Activated T-cell treated with anti-CD3 and anti-CD28 coated beads, Interleukin-2, amount 50 U/mL, for 4 hours (primary cell): ENCODE data around the gene L3MBTL3. TPM values are rescaled to one million over a fixed set of nuclear protein-coding genes. Genes with fewer than 3 reads are reported as not detected.
"Not testable (repeated sequence)": the region's sequence is repeated elsewhere in the genome, so short reads cannot be mapped to it uniquely, and the experiment has no call there.

ENCODE experiments used
- ATAC-seq, 2 donors: fragments of 200-7000 bp; cut with Tn5 transposase; one replicate each; pipeline ENCODE4 v1.10.0; 2021
- DNase-seq: peaks from one replicate; pipeline ENCODE4 v3.0.0-alpha.2; 2020
- H3K27me3 Mint-ChIP-seq: one replicate; pipeline ENCODE4 v1.8.0; 2021; ENCODE audit warnings: low read depth, mixed read lengths
- H3K36me3 Mint-ChIP-seq: one replicate; pipeline ENCODE4 v1.8.0; 2022; ENCODE audit warnings: mixed read lengths; ENCODE audit not compliant: insufficient read depth
- H3K4me1 Mint-ChIP-seq: one replicate; pipeline ENCODE4 v1.8.0; 2021; ENCODE audit warnings: low read depth, mixed read lengths
- H3K4me3 Mint-ChIP-seq: one replicate; pipeline ENCODE4 v1.8.0; 2021; ENCODE audit warnings: mild to moderate bottlenecking, moderate library complexity, mixed read lengths
- H3K9me3 Mint-ChIP-seq: one replicate; pipeline ENCODE4 v1.8.0; 2021; ENCODE audit warnings: mixed read lengths
- total RNA-seq, 3 donors: library from RNA; stranded (reverse); gene quantifications; one replicate each; pipeline ENCODE4 v1.2.1, GENCODE V29; 2021

Gene L3MBTL3
- total RNA-seq, 3 donors from 2014 or later, result 10.0 to 13.5 (median 11.8) TPM

GRCh38 chr6:130076512-130076911 lies 58.1 kb downstream of the L3MBTL3 start:
- ATAC-seq (no peak), DNase-seq (no peak)
- Mint-ChIP-seq H3K9me3 (no peaks in the 10 kb centered on the region), H3K4me3 (no peak overlapping the region), H3K27me3 (no peaks in the 10 kb centered on the region), H3K4me1 (peaks cover 19% of the 10 kb centered on the region), H3K36me3 (peaks cover 33% of the 10 kb centered on the region)

- peaks cover 4% of the 10 kb centered on the region for H3K9me3 Mint-ChIP-seq
- H3K27me3 Mint-ChIP-seq, result no peaks in the 10 kb centered on the region
- peaks cover 15% of the 10 kb centered on the region for H3K4me1 Mint-ChIP-seq
These were observed 72.4 kb downstream of the L3MBTL3 start for GRCh38 chr6:130090796-130091195.

DNA sequence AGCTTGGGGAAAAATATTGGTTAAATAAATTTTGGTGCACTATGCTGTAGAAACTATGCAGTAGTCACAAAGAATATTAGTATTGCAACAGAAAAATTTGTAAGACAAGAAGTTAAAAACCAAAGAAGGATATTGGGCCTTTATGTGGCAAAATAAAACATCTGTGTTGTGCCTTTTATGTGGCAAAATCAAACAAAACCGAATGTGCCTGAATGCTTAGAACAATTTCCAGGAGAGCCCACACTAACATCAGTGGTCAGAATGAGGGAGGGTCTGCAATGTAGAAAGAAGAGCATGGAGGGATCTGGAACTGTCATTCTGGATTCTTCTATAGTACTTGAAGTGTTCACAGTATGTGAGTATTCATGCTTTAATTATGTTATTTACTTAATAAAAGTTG lies 75.2 kb downstream of the L3MBTL3 start:
- Mint-ChIP-seq H3K36me3 (peaks cover 67% of the 10 kb centered on the region), H3K27me3 (no peaks in the 10 kb centered on the region), H3K9me3 (peaks cover 4% of the 10 kb centered on the region), H3K4me1 (peaks cover 15% of the 10 kb centered on the region), H3K4me3 (no peak overlapping the region)
- DNase-seq, result no peak
- ATAC-seq, result no peak

More at GRCh38 chr6:130090796-130091195, 72.4 kb downstream of the L3MBTL3 start:
- Mint-ChIP-seq H3K36me3 (peaks cover 58% of the 10 kb centered on the region), H3K4me3 (no peak overlapping the region)
- no peak for DNase-seq
- no peak for ATAC-seq

DNA sequence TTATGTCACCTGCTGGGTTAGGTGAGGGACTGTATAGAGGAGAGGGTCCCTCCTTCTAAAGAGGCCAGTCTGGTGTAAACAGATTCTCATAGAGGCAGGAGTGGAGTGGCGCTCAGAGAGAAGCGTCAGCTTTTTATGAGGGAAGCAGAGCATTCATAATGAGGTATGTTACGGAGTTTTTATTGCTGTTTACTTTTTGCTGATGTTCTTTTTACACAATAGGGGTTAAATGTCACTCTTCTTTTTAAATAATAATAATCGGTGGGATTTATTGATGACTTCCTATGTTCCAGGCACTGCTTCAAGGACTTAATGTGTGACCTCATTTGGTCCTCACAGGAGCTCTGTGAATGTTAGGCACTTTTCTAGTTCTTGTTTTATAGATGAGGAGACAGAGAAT lies 79.9 kb downstream of the L3MBTL3 start:
- DNase-seq (no peak), ATAC-seq (no peak)
- no peaks in the 10 kb centered on the region for H3K9me3 Mint-ChIP-seq
- H3K4me1 Mint-ChIP-seq, result peaks cover 6% of the 10 kb centered on the region
- peaks cover 58% of the 10 kb centered on the region for H3K36me3 Mint-ChIP-seq
- H3K27me3 Mint-ChIP-seq, result no peaks in the 10 kb centered on the region
- H3K4me3 Mint-ChIP-seq, result no peak overlapping the region

DNA sequence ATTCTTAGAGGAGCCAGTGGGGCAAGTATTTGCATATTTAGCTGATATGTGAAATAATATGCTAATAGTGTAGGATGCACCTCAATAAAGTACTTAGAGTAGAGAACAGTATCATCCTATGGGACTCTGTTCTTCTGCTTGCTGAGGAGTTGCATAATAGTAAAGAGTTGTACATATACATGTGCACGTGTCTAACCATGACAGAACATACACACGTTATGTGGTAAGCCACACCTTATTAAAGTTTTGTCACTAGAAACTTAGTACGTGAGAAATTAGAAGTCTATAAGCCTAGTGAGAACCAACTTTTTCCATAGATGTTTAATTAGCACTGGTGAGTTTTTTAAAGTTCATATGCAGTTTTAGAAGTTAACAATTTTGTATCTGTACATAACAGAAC lies 80.7 kb downstream of the L3MBTL3 start:
- Mint-ChIP-seq H3K36me3 (peaks cover 56% of the 10 kb centered on the region), H3K4me3 (no peak overlapping the region)

GRCh38 chr6:130105996-130106704 lies 87.8 kb downstream of the L3MBTL3 start:
- Mint-ChIP-seq H3K27me3 (no peaks in the 10 kb centered on the region), H3K36me3 (peaks cover 53% of the 10 kb centered on the region), H3K4me3 (no peak overlapping the region), H3K4me1 (peaks cover 22% of the 10 kb centered on the region), H3K9me3 (peaks cover 3% of the 10 kb centered on the region)
- DNase-seq (no peak), ATAC-seq (no peak)

More for the DNA sequence above, 80.7 kb downstream of the L3MBTL3 start:
- peaks cover 3% of the 10 kb centered on the region for H3K4me1 Mint-ChIP-seq
- no peaks in the 10 kb centered on the region for H3K9me3 Mint-ChIP-seq
- H3K27me3 Mint-ChIP-seq, result no peaks in the 10 kb centered on the region
- DNase-seq (no peak), ATAC-seq (no peak)

- no peaks in the 10 kb centered on the region for H3K27me3 Mint-ChIP-seq
- peaks cover 50% of the 10 kb centered on the region for H3K36me3 Mint-ChIP-seq
- H3K9me3 Mint-ChIP-seq, result peaks cover 3% of the 10 kb centered on the region
- H3K4me3 Mint-ChIP-seq, result no peak overlapping the region
- ATAC-seq, result no peak
- no peak for DNase-seq
- H3K4me1 Mint-ChIP-seq, result peaks cover 22% of the 10 kb centered on the region
These were observed 89.3 kb downstream of the L3MBTL3 start for GRCh38 chr6:130107710-130108109.

GRCh38 chr6:130111031-130111430 lies 92.7 kb downstream of the L3MBTL3 start:
- peaks cover 46% of the 10 kb centered on the region for H3K36me3 Mint-ChIP-seq
- H3K27me3 Mint-ChIP-seq, result no peaks in the 10 kb centered on the region
- no peak overlapping the region for H3K4me3 Mint-ChIP-seq
- ATAC-seq, result no peak
- peaks cover 3% of the 10 kb centered on the region for H3K9me3 Mint-ChIP-seq
- peaks cover 34% of the 10 kb centered on the region for H3K4me1 Mint-ChIP-seq
- DNase-seq, result no peak

DNA sequence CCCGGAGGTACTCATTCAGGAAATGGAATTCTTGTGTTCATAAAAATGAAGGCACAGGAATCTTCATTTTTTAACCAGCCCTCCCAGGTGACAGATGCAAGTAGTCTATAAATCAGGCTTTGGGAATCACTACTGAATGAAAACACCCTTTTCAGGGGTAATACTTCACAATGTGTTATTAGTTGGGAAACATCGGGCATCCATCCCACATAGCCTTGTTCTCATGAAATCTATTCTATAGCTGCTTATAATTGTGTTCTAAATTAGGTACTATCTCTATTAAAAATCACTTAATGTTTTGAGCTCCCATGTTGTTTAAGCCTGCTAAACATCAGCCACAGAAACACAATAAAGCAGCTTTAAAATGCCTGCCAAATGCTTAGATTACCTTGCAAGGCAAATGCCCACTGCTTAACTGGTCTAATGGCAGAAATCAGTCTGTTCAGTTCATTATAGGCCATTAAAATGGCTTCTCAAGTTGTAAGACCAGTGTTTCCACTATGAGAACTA lies 94.9 kb downstream of the L3MBTL3 start:
- no peaks in the 10 kb centered on the region for H3K27me3 Mint-ChIP-seq
- no peak for ATAC-seq
- no peak for DNase-seq
- peaks cover 42% of the 10 kb centered on the region for H3K36me3 Mint-ChIP-seq
- peaks cover 31% of the 10 kb centered on the region for H3K4me1 Mint-ChIP-seq
- H3K9me3 Mint-ChIP-seq, result peaks cover 3% of the 10 kb centered on the region
- no peak overlapping the region for H3K4me3 Mint-ChIP-seq

GRCh38 chr6:130115036-130115435 lies 96.7 kb downstream of the L3MBTL3 start:
- no peak for DNase-seq
- Mint-ChIP-seq H3K36me3 (peaks cover 35% of the 10 kb centered on the region), H3K27me3 (no peaks in the 10 kb centered on the region), H3K9me3 (no peaks in the 10 kb centered on the region), H3K4me3 (no peak overlapping the region), H3K4me1 (peaks cover 30% of the 10 kb centered on the region)
- ATAC-seq, result no peak

DNA sequence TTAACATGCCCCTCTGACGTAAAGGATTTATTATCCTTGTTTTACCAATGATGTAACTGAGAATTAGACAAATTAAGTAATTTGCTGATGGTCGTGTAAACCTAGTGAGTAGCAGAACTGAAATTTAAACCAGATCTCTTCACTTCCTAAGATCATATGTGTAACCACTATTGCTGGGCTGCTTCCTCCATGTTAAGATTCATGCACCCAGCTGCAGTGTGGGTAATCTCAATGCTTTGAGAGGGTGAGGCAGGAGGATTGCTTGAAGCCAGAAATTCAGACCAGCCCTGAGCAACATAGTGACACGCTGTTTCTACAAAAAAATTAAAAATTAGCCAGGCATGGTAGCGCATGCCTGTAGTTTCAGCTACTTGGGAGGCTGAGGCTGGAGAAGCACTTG lies 97.9 kb downstream of the L3MBTL3 start:
- Mint-ChIP-seq H3K36me3 (peaks cover 27% of the 10 kb centered on the region), H3K4me1 (peaks cover 34% of the 10 kb centered on the region), H3K27me3 (no peaks in the 10 kb centered on the region), H3K9me3 (no peaks in the 10 kb centered on the region), H3K4me3 (no peak overlapping the region)
- ATAC-seq (no peak), DNase-seq (no peak)

DNA sequence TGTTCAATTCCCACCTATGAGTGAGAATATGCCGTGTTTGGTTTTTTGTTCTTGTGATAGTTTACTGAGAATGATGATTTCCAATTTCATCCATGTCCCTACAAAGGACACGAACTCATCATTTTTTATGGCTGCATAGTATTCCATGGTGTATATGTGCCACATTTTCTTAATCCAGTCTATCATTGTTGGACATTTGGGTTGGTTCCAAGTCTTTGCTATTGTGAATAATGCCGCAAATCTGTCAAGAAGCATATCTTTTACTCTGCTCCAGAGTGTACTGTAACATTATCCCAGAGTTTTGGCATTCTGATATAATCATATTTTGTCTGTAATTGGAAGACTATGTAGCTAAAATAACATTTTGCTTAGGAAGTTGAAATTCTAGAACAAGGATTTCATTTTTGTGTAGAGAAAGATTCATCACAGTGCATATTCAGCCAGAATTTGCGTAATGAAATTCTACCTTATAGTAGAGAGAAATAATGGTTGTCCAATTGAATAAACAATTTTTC lies 98.9 kb downstream of the L3MBTL3 start:
- not testable (repeated sequence) for H3K4me3 Mint-ChIP-seq, H3K27me3 Mint-ChIP-seq, H3K9me3 Mint-ChIP-seq, DNase-seq, ATAC-seq
- peaks cover 35% of the 10 kb centered on the region for H3K4me1 Mint-ChIP-seq
- H3K36me3 Mint-ChIP-seq, result peaks cover 22% of the 10 kb centered on the region

- peaks cover 35% of the 10 kb centered on the region for H3K4me1 Mint-ChIP-seq
- no peaks in the 10 kb centered on the region for H3K27me3 Mint-ChIP-seq
- ATAC-seq (no peak), DNase-seq (no peak)
- no peaks in the 10 kb centered on the region for H3K9me3 Mint-ChIP-seq
- H3K36me3 Mint-ChIP-seq, result peaks cover 21% of the 10 kb centered on the region
- no peak overlapping the region for H3K4me3 Mint-ChIP-seq
These were observed 99.9 kb downstream of the L3MBTL3 start for GRCh38 chr6:130118236-130118635.

DNA sequence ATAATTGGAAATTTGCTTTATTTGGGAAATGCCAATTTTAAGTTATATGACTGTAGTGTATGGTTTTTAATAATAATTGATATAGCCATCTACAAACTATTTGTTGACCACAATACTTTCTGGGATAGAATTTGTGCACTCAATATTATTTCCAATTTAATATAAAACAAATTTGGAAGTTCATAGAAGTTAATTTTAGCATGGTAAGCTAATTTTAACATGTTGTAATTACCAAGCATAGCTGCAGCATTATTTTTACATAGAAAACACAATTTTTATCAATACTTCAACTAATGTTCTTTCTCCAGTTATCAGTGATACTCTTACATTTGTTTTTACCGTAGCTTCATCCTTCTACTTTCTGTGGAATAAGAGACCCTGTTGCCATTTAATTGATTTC lies 100.8 kb downstream of the L3MBTL3 start:
- Mint-ChIP-seq H3K27me3 (no peaks in the 10 kb centered on the region), H3K36me3 (peaks cover 24% of the 10 kb centered on the region)

DNA sequence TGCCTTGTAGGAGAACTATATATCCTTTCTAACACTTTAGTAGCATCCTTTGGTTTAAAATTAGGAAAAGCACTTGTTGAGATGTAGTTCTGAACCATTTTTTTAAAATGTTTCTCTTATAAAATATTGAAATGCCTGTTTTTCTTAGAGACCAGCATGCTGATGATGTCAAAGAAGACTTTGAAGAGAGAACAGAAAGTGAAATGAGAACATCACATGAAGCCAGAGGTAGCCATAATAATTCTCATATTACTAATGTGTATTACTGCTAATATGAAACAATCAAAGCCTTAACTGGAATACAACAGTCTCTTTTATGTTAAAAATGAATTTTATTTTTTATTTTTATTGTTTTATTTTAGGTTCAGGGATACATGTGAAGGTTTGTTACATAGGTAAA lies 102.3 kb downstream of the L3MBTL3 start:
- ATAC-seq (no peak), DNase-seq (no peak)
- H3K4me1 Mint-ChIP-seq, result peaks cover 29% of the 10 kb centered on the region
- H3K36me3 Mint-ChIP-seq, result peaks cover 27% of the 10 kb centered on the region
- H3K9me3 Mint-ChIP-seq, result no peaks in the 10 kb centered on the region
- no peak overlapping the region for H3K4me3 Mint-ChIP-seq
- no peaks in the 10 kb centered on the region for H3K27me3 Mint-ChIP-seq

More for the DNA sequence above, 100.8 kb downstream of the L3MBTL3 start:
- H3K4me1 Mint-ChIP-seq, result peaks cover 35% of the 10 kb centered on the region
- H3K4me3 Mint-ChIP-seq, result no peak overlapping the region
- no peaks in the 10 kb centered on the region for H3K9me3 Mint-ChIP-seq
- DNase-seq (no peak), ATAC-seq (no peak)
